ENCODE results near the gene VPS13D. TPM values are rescaled to one million over a fixed set of nuclear protein-coding genes. Genes with fewer than 3 reads are reported as not detected.

The VPS13D gene
- total RNA-seq, 1 experiment from 2014 or later: 20.2 TPM

- no peak overlapping the region for H2BK5ac ChIP-seq (ENCODE audit: insufficient read length, low read length)
- H3K4me1 Mint-ChIP-seq: peaks cover 14 to 32% of the 10 kb centered on the region in 2 experiments
- H2BK120ac ChIP-seq (ENCODE audit: low read depth, low read length, poor library complexity, severe bottlenecking): no peak overlapping the region
- no peaks in the 10 kb centered on the region for H3K23me2 ChIP-seq (ENCODE audit: insufficient read length, low read depth, low read length, poor library complexity, severe bottlenecking)
- no peak for TF ChIP-seq CTCF (conservative IDR thresholded peaks at IDR 0.05)
- no peak overlapping the region for H3K56ac ChIP-seq (ENCODE audit: insufficient read length, low read depth, low read length)
- H3K4me3 Mint-ChIP-seq: no peak overlapping the region
- H4K20me1 ChIP-seq (ENCODE audit: control insufficient read depth, insufficient read depth, insufficient read length): no peaks in the 10 kb centered on the region
- no peaks in the 10 kb centered on the region for H3K27me3 ChIP-seq (ENCODE audit: insufficient read depth, low read length)
- H3T11ph ChIP-seq (ENCODE audit: low read length): no peak overlapping the region
- WGBS (ENCODE audit: extremely low coverage, insufficient read length, low lambda C conversion rate): no CpG with 5 or more reads among the region's 7 CpGs
- no peak overlapping the region for H2AK5ac ChIP-seq (ENCODE audit: insufficient read length, low read length)
- no peaks in the 10 kb centered on the region for H3K9me3 ChIP-seq (ENCODE audit: control insufficient read depth, low read depth, low read length)
- no peak overlapping the region for H3K4me2 ChIP-seq (ENCODE audit: insufficient read depth, insufficient read length, low read length)
- peaks cover 0 to 4% of the 10 kb centered on the region in 2 experiments; a peak in 4 of 5 replicates for H3K9me3 Mint-ChIP-seq
- H3K36me3 Mint-ChIP-seq (ENCODE audit: insufficient read depth in 1 of 3, low read depth in 3 of 3): peaks cover 0 to 5% (median 1%) of the 10 kb centered on the region in 3 experiments; a peak in 2 of 7 replicates
- H3K27ac ChIP-seq (ENCODE audit: insufficient read length, low read depth, low read length): no peak overlapping the region
- no peak overlapping the region for H4K8ac ChIP-seq (replicated peaks; ENCODE audit: insufficient read length, low read depth, low read length)
- H3K27me3 Mint-ChIP-seq (ENCODE audit: low read depth): peaks cover 6% of the 10 kb centered on the region
- no peak overlapping the region for H3K18ac ChIP-seq (ENCODE audit: insufficient read length, low read depth, low read length)
- H4K91ac ChIP-seq (ENCODE audit: insufficient read length, low read depth, low read length): no peak overlapping the region
- DNase-seq: no peak
- no peak overlapping the region for H3K27ac Mint-ChIP-seq
- no peak overlapping the region for H3K9ac ChIP-seq (ENCODE audit: extremely low read depth, insufficient read length, low read length)
- no peak overlapping the region for H3K14ac ChIP-seq (ENCODE audit: insufficient read depth, low read length)
- H4K5ac ChIP-seq (ENCODE audit: insufficient read length, low read depth, low read length): no peak overlapping the region
- H3K4me1 ChIP-seq (ENCODE audit: insufficient read depth, low read length): no peaks in the 10 kb centered on the region; the same call in 1 of the 2 replicates
- no peak overlapping the region for H2AFZ ChIP-seq (ENCODE audit: low read length)
- H2BK12ac ChIP-seq (ENCODE audit: insufficient read length, low read depth, low read length): no peak overlapping the region
- H3K4ac ChIP-seq (ENCODE audit: low read depth, low read length): no peak overlapping the region
- no peaks in the 10 kb centered on the region for H3K79me2 ChIP-seq (ENCODE audit: insufficient read depth, low read length)
- no peak overlapping the region for H2BK20ac ChIP-seq (ENCODE audit: low read depth, low read length, poor library complexity, severe bottlenecking)
- H3K23ac ChIP-seq (ENCODE audit: insufficient read length, low read depth, low read length): no peak overlapping the region
- no peak overlapping the region for H2BK15ac ChIP-seq (ENCODE audit: low read depth, low read length)
- no peaks in the 10 kb centered on the region for H3K79me1 ChIP-seq (ENCODE audit: insufficient read depth, low read depth, low read length, poor library complexity, severe bottlenecking)
Observed at GRCh38 chr1:12183095-12183794, 46.6 kb upstream of the VPS13D start.

All from H9 (cell line).